HT1080 (cell line): ENCODE results near the gene CHKA. TPM values are rescaled to one million over a fixed set of nuclear protein-coding genes. Genes with fewer than 3 reads are reported as not detected.

Experiments used
- DNase-seq: peaks from one replicate; pipeline ENCODE4 v3.0.0-alpha.2; 2015; ENCODE audit warnings: low read depth
- total RNA-seq: library from RNA; depleted of rRNA; stranded (reverse); fragments of >200 nt; shearing (Covaris generic); gene quantifications from 2 replicates; pipeline ENCODE4 v1.2.3, GENCODE V29; 2014

Gene CHKA
- total RNA-seq, 1 experiment from 2014 or later = 17.4 TPM

DNA sequence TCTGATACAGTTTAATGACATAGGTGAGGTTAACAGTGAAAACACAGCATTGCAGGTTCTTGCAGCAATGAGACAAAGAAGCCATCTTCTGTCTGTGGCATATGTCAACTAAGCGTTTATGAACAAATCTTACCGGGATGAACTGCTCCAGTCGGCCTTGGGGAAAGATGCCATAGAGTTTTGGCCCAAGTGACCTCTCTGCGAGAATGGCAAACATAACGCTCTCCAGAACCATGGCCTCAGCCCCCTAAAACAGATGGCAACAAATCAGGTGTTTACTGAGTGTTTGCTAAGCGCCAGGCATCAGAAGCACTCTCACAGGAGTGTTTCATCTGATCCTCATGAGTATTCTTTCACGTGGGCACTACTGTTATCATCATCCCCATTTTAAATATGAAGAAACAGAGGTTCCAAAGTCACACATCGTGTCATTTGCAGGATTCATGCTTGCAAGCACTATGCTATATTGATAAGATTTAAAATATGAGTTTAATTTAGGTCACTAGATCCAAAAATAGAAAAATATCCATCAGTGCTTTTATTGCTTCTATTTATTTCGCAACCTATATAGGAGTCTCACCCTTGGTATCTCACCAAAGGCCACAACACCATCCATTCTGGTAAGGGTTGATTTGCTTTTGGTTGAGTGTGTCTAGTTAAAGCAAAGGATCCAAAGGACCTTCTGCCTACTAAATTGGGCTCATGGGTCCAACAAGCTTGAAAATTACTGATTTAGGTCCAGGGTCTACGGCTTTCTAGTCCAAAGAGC, 46.4 kb downstream of the CHKA start:
- DNase-seq = no peak

DNA sequence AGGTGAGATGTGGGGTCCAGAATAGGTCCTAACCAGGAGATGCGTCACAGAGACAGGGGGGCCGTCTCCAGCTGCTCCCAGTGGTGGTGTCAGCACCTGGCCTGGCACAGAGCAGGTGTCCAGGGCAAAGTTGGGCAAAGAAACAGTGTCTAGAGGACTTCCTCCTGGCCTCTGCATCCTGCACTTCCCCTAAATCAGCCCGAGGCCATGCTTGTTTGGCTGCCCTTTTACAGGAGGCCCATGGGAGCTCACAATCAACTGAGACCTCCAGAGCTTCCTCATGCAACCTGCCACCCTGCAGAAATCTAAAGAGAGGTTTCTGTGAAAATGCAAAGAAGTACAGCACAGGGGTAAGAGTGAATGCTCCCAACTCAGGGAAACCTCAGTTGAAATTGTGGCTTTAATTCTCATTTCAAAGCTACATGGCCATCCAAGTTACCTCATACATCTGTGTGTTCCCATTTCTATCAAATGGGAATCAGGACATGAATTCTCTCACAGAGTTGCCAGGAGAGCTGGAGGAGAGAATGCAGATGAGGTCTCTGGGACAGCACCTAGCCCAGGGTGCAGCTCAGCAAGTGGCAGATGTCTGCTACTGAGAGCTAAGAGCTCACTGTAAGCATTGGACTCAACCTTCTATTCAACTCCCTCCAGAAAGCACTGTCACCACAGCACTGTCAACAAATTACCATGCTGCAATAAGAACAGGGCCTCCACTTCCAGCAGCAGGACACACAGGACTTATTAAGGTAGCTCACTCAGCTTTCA, 49.7 kb downstream of the CHKA start:
- no peak for DNase-seq

- no peak for DNase-seq
Observed at GRCh38 chr11:68067991-68068390, 53.2 kb downstream of the CHKA start.

DNA sequence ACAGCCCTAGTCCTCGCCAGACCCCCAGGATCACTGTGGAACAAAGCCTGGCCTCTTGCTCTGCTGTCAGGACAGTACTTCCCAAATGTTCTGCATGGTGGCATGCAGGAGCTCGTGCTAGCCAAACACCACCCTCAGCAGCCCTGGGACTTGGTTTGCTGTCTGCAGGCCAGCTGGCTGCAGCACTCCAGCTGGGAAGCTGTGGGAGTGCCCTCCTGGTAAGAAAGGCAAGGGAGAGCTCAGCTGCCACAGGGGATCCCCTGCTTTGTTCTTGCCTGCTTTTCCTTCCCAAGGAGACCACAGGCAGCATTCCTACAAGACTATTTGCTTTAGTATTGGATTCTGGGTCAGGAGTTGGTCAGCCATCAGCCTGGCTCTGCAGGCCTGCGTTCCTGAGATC, 54.4 kb downstream of the CHKA start:
- DNase-seq = no peak

DNA sequence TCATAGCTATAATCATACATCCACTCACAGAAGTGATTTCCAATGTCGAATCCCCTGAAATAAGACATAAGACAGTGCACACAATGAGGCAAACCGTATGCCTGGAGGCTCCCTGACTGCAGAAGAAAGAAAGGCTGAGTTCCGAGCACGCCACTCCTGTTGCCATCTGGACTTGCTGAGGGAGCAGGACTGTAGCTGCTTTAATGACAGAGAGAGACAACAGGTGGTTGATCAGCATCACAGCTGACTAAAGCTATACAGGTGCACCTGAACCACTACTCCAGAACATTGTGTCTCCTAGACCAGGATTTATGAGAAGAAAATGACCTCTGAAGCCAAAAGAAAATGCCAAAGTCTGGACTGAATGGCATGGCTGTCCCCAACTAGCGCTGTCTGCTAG, 55.3 kb downstream of the CHKA start:
- no peak for DNase-seq

DNA sequence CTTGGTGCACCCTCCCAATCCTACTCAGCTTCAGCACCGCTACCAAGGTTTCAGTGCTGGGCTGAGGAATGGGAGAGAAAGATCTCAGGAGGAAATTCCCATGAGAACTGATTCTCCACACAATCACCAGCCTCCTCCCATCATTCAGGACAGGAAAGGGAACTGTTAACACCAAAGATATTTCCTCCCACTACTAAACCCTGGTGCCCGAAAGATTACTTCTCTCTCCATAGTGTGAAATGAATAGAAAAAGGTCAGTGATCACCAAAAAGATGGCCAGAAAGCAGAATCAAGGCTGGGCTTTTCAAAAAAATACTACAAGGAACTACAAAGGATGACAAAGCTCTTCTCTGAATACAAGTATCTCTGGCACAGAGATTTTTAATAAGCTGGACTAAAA, 56.3 kb downstream of the CHKA start:
- no peak for DNase-seq

DNA sequence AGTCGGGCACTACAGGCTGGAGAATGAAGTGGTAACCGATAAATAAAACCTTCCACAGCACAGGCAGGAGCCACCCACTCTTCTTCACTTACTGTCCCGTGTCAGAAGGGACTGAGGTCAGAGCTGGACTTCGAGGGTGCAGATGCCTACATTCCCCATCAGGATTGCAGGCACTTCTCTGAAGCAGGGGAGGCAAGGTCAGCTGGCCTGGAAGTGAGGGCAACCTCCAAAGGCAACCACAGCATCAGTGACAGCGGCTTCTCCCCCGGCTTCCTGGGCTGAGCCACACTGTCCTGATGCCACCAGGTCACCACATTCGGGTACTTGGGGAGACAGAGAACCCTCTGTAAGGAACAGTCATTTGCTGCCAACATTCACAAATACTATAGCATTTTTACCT, 59.7 kb downstream of the CHKA start:
- no peak for DNase-seq

DNA sequence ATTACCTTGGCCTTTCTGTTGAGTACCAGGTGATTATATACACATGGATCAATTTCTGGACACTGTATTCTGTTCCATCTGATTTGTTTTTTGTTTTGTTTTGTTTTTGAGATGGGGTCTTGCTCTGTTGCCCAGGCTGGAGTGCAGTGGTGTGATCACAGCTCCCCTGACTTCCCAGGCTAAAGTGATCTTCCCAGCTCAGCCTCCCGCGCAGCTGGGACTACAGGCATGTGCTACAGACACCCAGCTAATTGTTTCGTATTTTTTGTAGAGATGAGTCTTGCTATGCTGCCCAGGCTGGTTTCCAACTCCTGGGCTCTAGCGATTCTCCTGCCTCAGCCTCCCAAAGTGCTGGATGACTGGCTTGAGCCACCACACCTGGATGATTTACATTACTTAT, 63.4 kb downstream of the CHKA start:
- no peak for DNase-seq

DNA sequence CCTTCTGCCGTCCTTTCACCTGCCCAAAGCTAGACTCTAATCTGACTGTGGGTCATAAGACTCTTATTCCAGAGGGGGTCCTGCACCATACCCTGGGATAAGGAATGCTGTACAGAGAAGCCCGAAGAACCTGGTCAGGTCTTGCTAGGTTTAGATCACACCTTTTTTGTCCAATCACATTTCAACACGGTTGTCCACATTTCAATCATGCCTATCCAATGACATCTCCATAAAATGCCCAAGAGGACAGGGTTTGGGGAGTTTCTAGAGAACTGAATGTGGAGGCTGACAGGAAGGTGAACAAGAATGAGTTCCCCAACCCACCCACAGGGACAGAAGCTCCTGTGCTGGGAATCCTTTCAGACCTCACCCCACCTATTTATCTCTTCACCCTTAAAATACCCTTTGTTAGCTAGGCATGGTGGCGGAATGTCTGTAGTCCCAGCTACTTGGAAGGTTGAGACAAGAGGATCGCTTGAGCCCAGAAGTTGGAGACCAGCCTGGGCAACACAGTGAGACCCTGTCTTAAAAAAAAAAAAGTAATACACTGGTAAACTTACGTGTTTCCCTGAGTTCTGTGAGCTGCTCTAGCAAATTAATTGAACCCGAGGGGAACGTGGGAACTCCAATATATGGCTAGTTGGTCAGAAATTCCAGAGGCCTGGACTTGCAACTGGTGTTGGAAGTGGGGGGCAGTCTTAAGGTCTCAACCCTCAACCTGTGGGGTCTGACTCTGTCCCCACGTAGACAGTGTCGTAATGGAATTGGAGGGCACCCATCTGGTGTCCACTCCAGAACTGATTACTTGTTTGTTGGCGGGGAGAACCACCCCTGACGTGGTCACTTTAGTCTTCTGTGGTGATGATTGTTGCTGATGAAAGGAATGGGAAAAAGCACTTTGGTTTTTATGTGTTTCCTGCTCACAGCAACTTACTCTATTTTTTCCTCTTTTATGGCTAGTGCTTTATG, 64.6 kb downstream of the CHKA start:
- no peak for DNase-seq

DNA sequence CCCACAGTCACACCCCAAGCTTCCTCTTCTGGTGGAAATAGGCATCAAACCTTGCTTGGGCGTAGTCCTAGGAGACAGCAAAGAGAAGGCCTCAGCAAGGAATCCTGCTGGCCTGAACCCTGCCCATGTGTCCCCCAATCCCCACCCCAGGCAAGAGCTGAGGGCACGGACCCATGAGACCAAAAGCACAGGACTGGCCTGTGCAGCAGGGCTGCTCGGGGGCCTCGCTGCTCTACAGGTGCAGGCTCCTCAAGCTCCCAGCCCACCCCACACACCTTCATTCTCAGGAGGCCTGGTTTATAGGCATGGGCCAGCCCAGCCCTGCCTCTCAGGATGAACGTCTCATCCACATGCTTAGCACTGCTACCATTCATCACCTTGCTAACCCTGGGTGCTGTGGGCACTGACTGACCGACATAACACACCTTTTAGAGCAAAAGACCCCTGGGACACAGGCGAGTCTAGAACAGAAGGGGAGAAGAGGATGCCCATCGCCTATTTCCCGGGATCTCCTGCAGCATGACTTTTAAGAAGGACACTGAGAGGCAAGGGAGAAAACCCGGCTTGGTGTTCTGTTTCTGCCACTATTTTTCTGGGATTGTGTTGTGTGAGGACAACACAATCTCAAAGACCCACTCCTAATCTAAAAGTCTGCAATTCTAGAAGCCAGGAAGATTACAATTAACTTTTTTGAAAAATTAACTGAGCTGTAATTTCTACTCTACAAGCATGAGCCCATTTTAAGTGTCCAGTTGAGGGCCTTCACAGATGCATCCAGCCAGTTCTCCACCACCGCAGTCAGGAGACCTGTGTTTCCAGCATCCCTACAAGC, 67.0 kb downstream of the CHKA start:
- no peak for DNase-seq

- DNase-seq = no peak
Observed at GRCh38 chr11:68053117-68053516, 68.1 kb downstream of the CHKA start.

DNA sequence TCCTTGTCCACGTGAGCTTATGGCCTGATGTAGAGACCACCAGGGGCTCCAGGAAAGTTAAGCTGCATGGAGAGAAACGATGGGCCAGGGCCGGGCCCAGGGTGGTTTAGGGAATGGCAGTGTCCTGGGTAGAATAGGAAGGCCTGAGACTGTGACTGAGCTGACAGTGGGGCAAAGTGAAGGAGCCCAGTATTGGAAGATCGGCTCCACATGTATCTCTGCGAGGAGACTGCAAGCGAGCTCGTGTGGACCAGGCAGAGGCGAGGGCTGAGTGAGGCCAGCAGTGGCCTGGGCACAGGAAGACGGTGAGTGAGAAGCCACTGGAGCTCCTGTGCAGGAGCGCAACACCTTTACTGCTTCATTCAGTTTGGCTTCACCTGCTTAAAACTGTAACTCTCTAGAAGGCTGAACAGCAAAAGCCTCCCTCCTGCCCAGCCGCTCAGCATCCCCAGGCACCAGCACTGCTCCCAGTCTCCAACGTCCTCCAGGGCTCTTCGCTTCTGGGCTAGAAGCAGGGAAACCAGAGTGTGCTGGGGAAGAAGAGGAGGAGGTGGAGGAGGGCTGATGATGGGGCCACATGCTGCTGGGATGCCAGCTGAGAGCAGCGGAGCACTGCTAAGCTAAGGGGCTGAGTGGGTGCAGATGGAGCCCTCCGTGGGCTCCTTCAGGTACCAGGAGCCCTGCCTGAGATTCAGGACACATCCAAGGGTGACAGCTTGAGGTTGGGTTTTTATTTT, 68.9 kb downstream of the CHKA start:
- DNase-seq = no peak

- no peak for DNase-seq
Observed at GRCh38 chr11:68051191-68052136, 69.7 kb downstream of the CHKA start.

- no peak for DNase-seq
Observed at GRCh38 chr11:68050371-68050841, 70.8 kb downstream of the CHKA start.

- DNase-seq = no peak
Observed at GRCh38 chr11:68049509-68050370, 71.4 kb downstream of the CHKA start.

- no peak for DNase-seq
Observed at GRCh38 chr11:68048681-68049508, 72.3 kb downstream of the CHKA start.
